Neural cell (in vitro differentiated cells): ENCODE measurements around the gene DCDC1. TPM values are rescaled to one million over a fixed set of nuclear protein-coding genes. Genes with fewer than 3 reads are reported as not detected.

Source experiments
- H2AFZ ChIP-seq: fragments of 200-600, 300-800 bp; sonication (generic), shearing (Covaris generic); 2 replicates; pipeline ENCODE4 v1.6.0; 2014; ENCODE audit warnings: low read depth, mild to moderate bottlenecking, antibody characterized with exemption, low read length, moderate library complexity
- H3F3A ChIP-seq: fragments of 200-600 bp; shearing (Covaris generic); 2 replicates; pipeline ENCODE4 v1.6.1; 2016; ENCODE audit warnings: mild to moderate bottlenecking, moderate library complexity, mixed read lengths, antibody characterized with exemption, low read length; ENCODE audit not compliant: insufficient read depth, poor library complexity, severe bottlenecking
- H3K27ac ChIP-seq: fragments of 200-600, 300-800 bp; sonication (generic), shearing (Covaris generic); 2 replicates; pipeline ENCODE4 v1.5.1; 2014; ENCODE audit warnings: mild to moderate bottlenecking, low read length, moderate library complexity
- H3K27me3 ChIP-seq: fragments of 300-800, 200-600 bp; sonication (generic), shearing (Covaris generic); 2 replicates; pipeline ENCODE4 v1.6.0; 2014; ENCODE audit warnings: mild to moderate bottlenecking, low read depth, low read length, moderate library complexity; ENCODE audit not compliant: insufficient read depth
- H3K36me3 ChIP-seq: fragments of 300-800, 200-600 bp; sonication (generic), shearing (Covaris generic); 2 replicates; pipeline ENCODE4 v1.5.1; 2014; ENCODE audit warnings: mild to moderate bottlenecking, antibody characterized with exemption, low read length, moderate library complexity; ENCODE audit not compliant: insufficient read depth
- H3K4me2 ChIP-seq: fragments of 300-800, 200-600 bp; sonication (generic), shearing (Covaris generic); 2 replicates; pipeline ENCODE4 v1.6.0; 2014; ENCODE audit warnings: mild to moderate bottlenecking, low read length
- H3K4me3 ChIP-seq: fragments of 300-800, 200-600 bp; sonication (generic), shearing (Covaris generic); 2 replicates; pipeline ENCODE4 v1.5.1; 2014; ENCODE audit warnings: mild to moderate bottlenecking, low read length, moderate library complexity
- H3K79me2 ChIP-seq: fragments of 200-600 bp; shearing (Covaris generic); replicated peaks from 2 replicates; pipeline ENCODE4 v1.6.0; 2014; ENCODE audit warnings: mild to moderate bottlenecking, low read length, moderate library complexity; ENCODE audit not compliant: insufficient read depth
- H3K9ac ChIP-seq: fragments of 300-800, 200-600 bp; sonication (generic), shearing (Covaris generic); 2 replicates; pipeline ENCODE4 v1.6.1; 2016; ENCODE audit warnings: mild to moderate bottlenecking, low read length, mixed read lengths
- H3K9me2 ChIP-seq: fragments of 200-600 bp; shearing (Covaris generic); 2 replicates; pipeline ENCODE4 v1.6.1; 2016; ENCODE audit warnings: mild to moderate bottlenecking, low read length, mixed read lengths; ENCODE audit not compliant: insufficient read depth
- H3K9me3 ChIP-seq: fragments of 200-600, 300-800 bp; sonication (generic), shearing (Covaris generic); 2 replicates; pipeline ENCODE4 v1.6.1; 2016; ENCODE audit warnings: mild to moderate bottlenecking, mixed run types, low read length, moderate library complexity, mixed read lengths
- H4K20me1 ChIP-seq: fragments of 200-600 bp; shearing (Covaris generic); 2 replicates; pipeline ENCODE4 v1.6.1; 2016; ENCODE audit warnings: mild to moderate bottlenecking, mixed run types; ENCODE audit not compliant: insufficient read depth
- CTCF ChIP-seq: fragments of 450-650 bp; IDR thresholded peaks from 2 replicates; pipeline ENCODE4 v1.5.1; 2014; ENCODE audit warnings: antibody characterized with exemption, mild to moderate bottlenecking, moderate library complexity; ENCODE audit not compliant: poor library complexity, severe bottlenecking
- EP300 ChIP-seq: fragments of 450-650 bp; conservative IDR thresholded peaks from 2 replicates; pipeline ENCODE4 v1.6.1; 2014; ENCODE audit warnings: antibody characterized with exemption, mild to moderate bottlenecking, moderate library complexity; ENCODE audit not compliant: poor library complexity, severe bottlenecking
- EZH2 ChIP-seq: fragments of 200-600, 300-800 bp; shearing (Covaris generic), sonication (generic); IDR thresholded peaks from 2 replicates; pipeline ENCODE4 v1.6.1; 2014; ENCODE audit warnings: antibody characterized with exemption, low read length, borderline replicate concordance, mild to moderate bottlenecking; ENCODE audit not compliant: insufficient read depth, poor library complexity, severe bottlenecking
- MXI1 ChIP-seq: fragments of 450-650 bp; conservative IDR thresholded peaks from 2 replicates; pipeline ENCODE4 v1.6.1; 2014; ENCODE audit warnings: antibody characterized with exemption, mild to moderate bottlenecking; ENCODE audit not compliant: poor library complexity, severe bottlenecking
- POLR2AphosphoS5 ChIP-seq: IDR thresholded peaks from 2 replicates; pipeline ENCODE4 v1.6.1; 2012
- RAD21 ChIP-seq: fragments of 450-650 bp; conservative IDR thresholded peaks from 2 replicates; pipeline ENCODE4 v1.6.1; 2014; ENCODE audit warnings: antibody characterized with exemption, mild to moderate bottlenecking, moderate library complexity
- REST ChIP-seq: IDR thresholded peaks from 2 replicates; pipeline ENCODE4 v1.6.1; 2012; ENCODE audit warnings: borderline replicate concordance
- SMC3 ChIP-seq: fragments of 450-650 bp; conservative IDR thresholded peaks from 2 replicates; pipeline ENCODE4 v1.6.1; 2014; ENCODE audit warnings: antibody characterized with exemption, mild to moderate bottlenecking, moderate library complexity; ENCODE audit not compliant: poor library complexity
- TAF1 ChIP-seq: IDR thresholded peaks from 2 replicates; pipeline ENCODE4 v1.6.1; 2012; ENCODE audit warnings: low read depth
- polyA plus RNA-seq: library from polyadenylated mRNA; depleted of rRNA; stranded (reverse); fragments of >200 nt; gene quantifications from 2 replicates; pipeline ENCODE4 v1.2.3, GENCODE V29; 2014

DCDC1 gene
- polyA plus RNA-seq, 1 donor from 2014 or later: 5.0 TPM

GRCh38 chr11:31069447-31070205 is 299.9 kb downstream of the DCDC1 start:
- Histone ChIP-seq H3K9me2 (no peaks in the 10 kb centered on the region), H2AFZ (no peak overlapping the region), H3K9me3 (no peaks in the 10 kb centered on the region), H3K27me3 (no peaks in the 10 kb centered on the region), H3K9ac (no peak overlapping the region), H3K36me3 (no peaks in the 10 kb centered on the region), H3F3A (no peaks in the 10 kb centered on the region), H3K79me2 (no peaks in the 10 kb centered on the region), H4K20me1 (no peaks in the 10 kb centered on the region), H3K4me2 (no peak overlapping the region), H3K27ac (no peak overlapping the region), H3K4me3 (no peak overlapping the region)
- TF ChIP-seq EZH2 (no peak), MXI1 (no peak), SMC3 (no peak), REST (no peak), RAD21 (no peak)

GRCh38 chr11:31060880-31061279 is 308.7 kb downstream of the DCDC1 start:
- H3K4me2 ChIP-seq: no peak overlapping the region
- no peak overlapping the region for H2AFZ ChIP-seq
- H3K4me3 ChIP-seq: no peak overlapping the region

More at GRCh38 chr11:31060880-31061279, 308.7 kb downstream of the DCDC1 start:
- no peaks in the 10 kb centered on the region for H3K36me3 ChIP-seq
- no peaks in the 10 kb centered on the region for H4K20me1 ChIP-seq
- H3K27me3 ChIP-seq: no peaks in the 10 kb centered on the region
- H3K9me3 ChIP-seq: no peaks in the 10 kb centered on the region
- H3K9ac ChIP-seq: no peak overlapping the region
- H3K79me2 ChIP-seq: no peaks in the 10 kb centered on the region
- no peaks in the 10 kb centered on the region for H3K9me2 ChIP-seq
- no peaks in the 10 kb centered on the region for H3F3A ChIP-seq
- TF ChIP-seq POLR2AphosphoS5: no peak
- no peak for TF ChIP-seq EP300
- TF ChIP-seq EZH2: no peak
- no peak for TF ChIP-seq MXI1
- no peak for TF ChIP-seq RAD21
- TF ChIP-seq SMC3: no peak
- no peak for TF ChIP-seq CTCF
- TF ChIP-seq REST: no peak
- TF ChIP-seq TAF1: no peak
- H3K27ac ChIP-seq: no peak overlapping the region
